ENCODE results near the gene PBX4. TPM values are rescaled to one million over a fixed set of nuclear protein-coding genes. Genes with fewer than 3 reads are reported as not detected.

The PBX4 gene
- total and polyA plus RNA-seq, 2 of the 8 experiments (the other 6 are each of a cell fraction or from before 2014, with no cell fraction given): 3.4 to 3.8 TPM

- Histone ChIP-seq H3K56ac (replicated peaks; ENCODE audit: insufficient read length, low read depth, low read length) (no peak overlapping the region), H3K4me1 (replicated peaks in 1 of 4; ENCODE audit: control insufficient read depth in 3 of 4, insufficient read depth in 4 of 4, low read length in 3 of 4) (no peaks in the 10 kb centered on the region), H2AFZ (ENCODE audit: low read length) (no peak overlapping the region), H3K27ac (ENCODE audit: low read depth, low read length) (no peak overlapping the region), H3K23me2 (ENCODE audit: low read depth, low read length) (no peaks in the 10 kb centered on the region), H3K9ac (replicated peaks in 1 of 4; ENCODE audit: extremely low read depth in 1 of 4, low read depth in 3 of 4, low read length in 3 of 4) (no peak overlapping the region), H2BK120ac (replicated peaks; ENCODE audit: low read depth, low read length) (no peak overlapping the region), H2AK5ac (ENCODE audit: low read depth, low read length) (no peak overlapping the region), H2BK15ac (ENCODE audit: low read length) (no peak overlapping the region), H2BK12ac (ENCODE audit: low read depth, low read length) (no peak overlapping the region), H3K79me1 (ENCODE audit: low read depth, low read length) (peaks cover 6% of the 10 kb centered on the region), H3K14ac (ENCODE audit: insufficient read length) (no peak overlapping the region), H4K5ac (ENCODE audit: insufficient read length, low read depth, low read length) (no peak overlapping the region), H3K23ac (ENCODE audit: insufficient read length) (no peak overlapping the region), H4K91ac (replicated peaks; ENCODE audit: insufficient read length, low read length) (no peak overlapping the region), H2BK20ac (ENCODE audit: low read length) (no peak overlapping the region), H3K4me2 (ENCODE audit: insufficient read depth in 1 of 2, low read depth in 2 of 2, low read length in 2 of 2) (no peak overlapping the region), H3K4ac (replicated peaks; ENCODE audit: insufficient read length, low read depth, low read length) (no peak overlapping the region), H3K4me3 (ENCODE audit: extremely low read depth in 1 of 4, insufficient read depth in 2 of 4, low read depth in 3 of 4, low read length in 4 of 4) (no peak overlapping the region), H4K8ac (ENCODE audit: extremely low read depth, insufficient read depth, low read length) (no peak overlapping the region), H2BK5ac (ENCODE audit: low read depth, low read length) (no peak overlapping the region), H3K18ac (ENCODE audit: extremely low read depth, low read length) (no peak overlapping the region), H3K79me2 (ENCODE audit: control insufficient read depth in 1 of 2, insufficient read depth in 2 of 2, low read length in 2 of 2) (peaks cover 0 to 5% of the 10 kb centered on the region in 2 experiments; a peak in 1 of 4 replicates), H3K36me3 (ENCODE audit: control insufficient read depth in 2 of 4, insufficient read depth in 4 of 4, low read length in 3 of 4) (peaks cover 47 to 88% (median 75%) of the 10 kb centered on the region in 4 experiments), H3K27me3 (replicated peaks in 1 of 4; ENCODE audit: control insufficient read depth in 3 of 4, extremely low read depth in 1 of 4, insufficient read depth in 3 of 4, low read length in 3 of 4) (no peaks in the 10 kb centered on the region), H4K20me1 (replicated peaks in 1 of 2; ENCODE audit: control insufficient read depth in 1 of 2, insufficient read depth in 2 of 2, low read length in 2 of 2) (peaks cover 5 to 23% of the 10 kb centered on the region in 2 experiments), H3K9me3 (ENCODE audit: insufficient read depth in 2 of 2, low read depth in 1 of 2, low read length in 1 of 2) (no peaks in the 10 kb centered on the region)
- TF ChIP-seq TCF12 (IDR thresholded peaks at IDR 0.05; ENCODE audit: low read depth, low read length): no peak
- no peak for TF ChIP-seq SIRT6 (IDR thresholded peaks at IDR 0.05; ENCODE audit: low read length)
- TF ChIP-seq KDM5A (IDR thresholded peaks at IDR 0.05; ENCODE audit: low read length): no peak
- TF ChIP-seq BCL11A (IDR thresholded peaks at IDR 0.05; ENCODE audit: low read depth in 2 of 2, low read length in 2 of 2): no peak
- TF ChIP-seq SP1 (IDR thresholded peaks at IDR 0.05; ENCODE audit: low read depth, low read length): no peak
- ChIA-PET POLR2A (ENCODE audit: partially characterized antibody) (interaction anchor here (0.6 to 3.7 kb wide), 4 partner anchors 10 to 28 kb away, joined by 4 to 13 read pairs (median 4); partner anchors contain the start of genes GMIP and LPAR2), CTCF (ENCODE audit: partially characterized antibody) (interaction anchor here (5.0 to 5.7 kb wide), 2 partner anchors 12 to 102 kb away, joined by 19 to 38 read pairs; partner anchors contain the start of gene GMIP)
- DNase-seq (ENCODE audit: low read depth in 1 of 2, low spot score in 2 of 2) (no peak), FAIRE-seq (no peak)
- WGBS, 2 experiments (ENCODE audit: extremely low coverage in 1 of 2, insufficient coverage in 1 of 2, insufficient read length in 1 of 2, insufficient replicate concordance in 2 of 2, low coverage in 1 of 2, low lambda C conversion rate in 2 of 2, missing lambda C conversion rate in 1 of 2): 95% methylated on average over 23 of the region's 27 CpGs; no CpG with 5 or more reads in 1 of the 2 experiments
These were observed 37.3 kb upstream of the PBX4 start for GRCh38 chr19:19655641-19656343.
